ENCODE results near the gene ST14.
A peak's percentile ranks its signal among the peaks of the same experiment; 100 is the strongest.

ST14 gene

GRCh38 chr11:130137999-130138398 lies 21.6 kb upstream of the ST14 start:
- no peak for DNase-seq

DNA sequence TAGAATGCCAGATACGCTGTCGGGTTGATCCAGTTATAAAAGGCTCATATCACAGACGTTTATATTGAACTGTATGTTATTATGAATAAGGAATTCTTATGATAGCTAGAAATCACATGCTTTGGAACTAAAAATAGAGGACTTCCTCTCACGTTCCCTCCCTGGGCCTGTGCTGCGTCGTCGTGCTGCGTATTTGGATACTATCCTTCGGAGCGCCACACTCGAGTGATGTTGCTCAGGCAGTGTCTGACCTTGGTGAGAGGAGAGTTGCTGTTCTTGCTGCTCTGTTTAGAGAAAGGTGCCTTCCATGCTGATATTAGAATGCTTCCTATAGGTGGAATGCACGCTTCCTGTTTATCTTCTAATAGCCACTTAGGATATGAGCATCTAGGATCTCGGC lies 20.2 kb upstream of the ST14 start:
- DNase-seq = no peak

DNA sequence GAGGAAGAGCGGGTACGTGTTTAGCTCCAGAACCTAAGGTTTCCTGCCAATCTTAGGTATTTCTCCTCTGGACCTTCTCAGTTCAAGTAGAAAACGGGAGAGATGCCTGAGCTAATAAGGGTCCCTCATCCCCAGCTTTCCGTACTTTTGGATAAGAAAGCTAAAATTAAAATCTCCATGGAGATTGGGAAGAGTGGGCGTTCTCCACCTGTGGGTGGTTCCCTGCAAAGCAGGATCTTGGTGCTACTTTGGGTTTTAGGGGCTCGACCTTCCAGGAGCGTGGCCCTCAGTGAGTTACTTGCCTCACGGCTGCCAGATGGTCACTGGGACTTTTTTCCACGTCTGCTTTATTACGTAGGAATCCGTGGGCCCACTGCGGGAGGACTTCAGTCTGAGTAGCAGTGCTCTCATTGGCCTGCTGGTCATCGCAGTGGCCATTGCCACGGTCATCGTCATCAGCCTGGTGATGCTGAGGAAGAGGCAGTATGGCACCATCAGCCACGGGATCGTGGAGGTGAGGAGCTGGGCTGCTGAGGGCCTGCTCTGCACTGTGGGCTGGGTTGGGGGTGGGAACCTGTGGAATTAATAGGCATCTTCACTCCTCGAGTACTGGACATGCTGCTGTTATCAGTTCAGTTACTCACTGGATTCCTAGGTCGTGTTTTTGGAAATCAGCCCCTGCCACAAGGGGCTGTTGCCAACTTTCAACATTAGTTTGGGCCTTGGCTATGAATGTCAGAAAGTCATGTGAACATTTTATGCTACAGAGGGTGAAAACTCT lies 17.8 kb upstream of the ST14 start:
- no peak for DNase-seq

DNA sequence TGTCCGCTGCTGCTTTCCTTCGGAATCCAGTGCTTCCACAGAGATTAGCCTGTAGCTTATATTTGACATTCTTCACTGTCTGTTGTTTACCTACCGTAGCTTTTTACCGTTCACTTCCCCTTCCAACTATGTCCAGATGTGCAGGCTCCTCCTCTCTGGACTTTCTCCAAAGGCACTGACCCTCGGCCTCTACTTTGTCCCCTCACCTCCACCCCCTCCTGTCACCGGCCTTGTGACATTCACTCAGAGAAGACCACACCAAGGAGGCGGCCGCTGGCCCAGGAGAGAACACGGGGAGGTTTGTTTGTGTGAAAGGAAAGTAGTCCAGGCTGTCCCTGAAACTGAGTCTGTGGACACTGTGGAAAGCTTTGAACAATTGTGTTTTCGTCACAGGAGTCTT lies 15.4 kb upstream of the ST14 start:
- no peak for DNase-seq

GRCh38 chr11:130144861-130145281 lies 14.7 kb upstream of the ST14 start:
- no peak for DNase-seq

DNA sequence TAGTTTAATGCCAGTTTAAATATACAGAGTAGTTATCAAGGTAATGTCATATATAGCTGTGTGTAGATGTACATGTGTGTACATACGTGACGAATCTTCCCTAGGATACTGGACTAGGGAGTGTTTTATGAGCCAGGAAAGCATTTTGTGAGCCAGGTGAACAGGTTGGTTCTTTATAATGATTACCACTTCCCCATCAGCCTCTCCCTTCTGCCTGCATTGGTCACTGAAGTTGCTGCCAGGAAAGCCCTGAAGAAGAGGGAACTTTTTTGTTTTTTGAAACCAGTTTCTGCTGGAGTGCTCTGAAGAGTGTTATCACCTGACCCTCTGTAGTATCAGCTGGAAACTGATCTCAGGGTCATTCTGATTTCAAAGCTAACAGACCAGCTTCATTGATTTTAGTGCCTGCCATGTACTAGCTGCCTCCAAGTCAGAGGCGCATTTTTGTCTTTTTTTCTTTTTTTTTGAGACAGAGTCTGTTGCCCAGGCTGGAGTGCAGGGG lies 14.2 kb upstream of the ST14 start:
- no peak for DNase-seq

- DNase-seq = no peak
Measured at GRCh38 chr11:130145975-130146776, 13.4 kb upstream of the ST14 start.

DNA sequence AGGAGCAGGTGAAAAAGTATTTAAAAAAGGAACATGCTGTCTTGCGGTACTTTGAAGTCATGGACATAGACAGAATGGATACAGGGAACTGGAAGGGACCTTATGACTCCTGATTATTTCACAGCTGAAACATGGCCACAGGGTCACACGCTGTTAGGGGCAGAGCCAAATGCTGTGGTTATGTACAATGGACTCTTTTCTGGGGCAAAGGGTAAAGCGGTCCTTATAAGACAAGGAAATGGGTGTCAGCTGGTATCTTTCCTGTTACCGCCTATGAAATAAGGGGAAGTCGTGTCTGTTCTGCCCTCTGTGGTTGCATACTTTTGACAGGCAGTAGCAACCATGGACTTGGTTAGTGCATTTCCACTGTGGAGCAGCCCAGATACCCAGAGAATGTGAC lies 12.8 kb upstream of the ST14 start:
- DNase-seq = no peak

DNA sequence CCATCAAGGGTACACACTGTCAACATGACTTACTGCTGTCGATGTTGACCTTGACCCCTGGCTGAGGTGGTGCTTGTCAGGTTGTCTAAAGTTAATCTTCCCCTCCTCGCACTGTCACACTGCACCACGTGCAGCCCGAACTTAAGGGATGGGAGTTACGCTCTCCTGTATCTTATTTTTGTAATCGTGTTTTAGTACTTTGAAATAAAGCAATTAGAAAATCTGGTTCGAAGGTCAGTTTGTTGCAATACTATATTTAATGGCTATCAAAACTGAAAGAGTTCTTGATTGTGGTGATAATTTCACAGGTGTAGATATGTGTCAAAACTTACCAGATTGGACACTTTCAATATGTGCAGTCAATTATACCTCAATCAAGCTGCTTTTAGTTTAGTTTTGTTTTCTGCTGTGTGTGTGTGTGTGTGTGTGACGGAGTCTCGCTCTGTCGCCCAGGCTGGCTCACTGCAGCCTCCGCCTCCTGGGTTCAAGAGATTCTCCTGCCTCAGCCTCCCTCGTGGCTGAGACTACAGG lies 10.7 kb upstream of the ST14 start:
- DNase-seq = no peak

DNA sequence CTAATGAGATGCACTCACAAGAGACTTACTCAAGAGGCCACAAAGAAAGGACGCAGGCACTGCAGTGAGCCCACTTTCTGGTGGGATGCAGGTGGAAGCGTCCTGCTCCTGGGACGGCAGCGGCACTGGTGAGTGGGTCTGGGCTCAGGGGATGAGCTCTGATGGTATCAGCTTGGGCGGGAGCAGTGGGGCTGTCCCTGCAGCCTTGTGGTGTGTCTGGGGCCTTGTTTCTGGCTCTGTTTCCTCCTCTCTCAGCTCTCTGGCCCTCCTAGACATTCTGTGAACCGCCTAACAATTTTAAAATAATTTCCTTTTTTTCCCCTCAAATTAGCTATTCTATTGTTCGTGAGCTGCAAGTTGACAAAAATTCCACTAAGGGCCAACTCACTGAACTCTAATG lies 8.8 kb upstream of the ST14 start:
- DNase-seq = no peak

DNA sequence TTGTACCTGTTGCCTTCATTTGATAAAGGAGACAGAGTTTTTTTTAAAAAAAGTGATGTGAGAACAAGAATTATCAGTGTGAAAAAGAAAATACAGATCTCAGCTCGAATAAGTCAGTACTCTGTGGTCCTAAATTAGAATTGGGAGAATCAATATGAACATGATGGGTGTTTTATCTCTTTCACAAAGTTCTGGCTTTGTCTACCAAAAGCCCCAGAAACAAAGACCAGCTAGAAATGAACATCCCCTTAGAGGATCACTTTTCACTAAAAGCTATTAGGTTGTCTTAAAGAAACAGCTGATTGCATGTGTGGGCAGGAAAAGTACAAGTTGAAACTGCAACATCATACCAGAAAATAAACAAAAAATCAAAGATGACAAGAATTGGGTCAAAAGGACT lies 8.4 kb upstream of the ST14 start:
- DNase-seq = no peak

DNA sequence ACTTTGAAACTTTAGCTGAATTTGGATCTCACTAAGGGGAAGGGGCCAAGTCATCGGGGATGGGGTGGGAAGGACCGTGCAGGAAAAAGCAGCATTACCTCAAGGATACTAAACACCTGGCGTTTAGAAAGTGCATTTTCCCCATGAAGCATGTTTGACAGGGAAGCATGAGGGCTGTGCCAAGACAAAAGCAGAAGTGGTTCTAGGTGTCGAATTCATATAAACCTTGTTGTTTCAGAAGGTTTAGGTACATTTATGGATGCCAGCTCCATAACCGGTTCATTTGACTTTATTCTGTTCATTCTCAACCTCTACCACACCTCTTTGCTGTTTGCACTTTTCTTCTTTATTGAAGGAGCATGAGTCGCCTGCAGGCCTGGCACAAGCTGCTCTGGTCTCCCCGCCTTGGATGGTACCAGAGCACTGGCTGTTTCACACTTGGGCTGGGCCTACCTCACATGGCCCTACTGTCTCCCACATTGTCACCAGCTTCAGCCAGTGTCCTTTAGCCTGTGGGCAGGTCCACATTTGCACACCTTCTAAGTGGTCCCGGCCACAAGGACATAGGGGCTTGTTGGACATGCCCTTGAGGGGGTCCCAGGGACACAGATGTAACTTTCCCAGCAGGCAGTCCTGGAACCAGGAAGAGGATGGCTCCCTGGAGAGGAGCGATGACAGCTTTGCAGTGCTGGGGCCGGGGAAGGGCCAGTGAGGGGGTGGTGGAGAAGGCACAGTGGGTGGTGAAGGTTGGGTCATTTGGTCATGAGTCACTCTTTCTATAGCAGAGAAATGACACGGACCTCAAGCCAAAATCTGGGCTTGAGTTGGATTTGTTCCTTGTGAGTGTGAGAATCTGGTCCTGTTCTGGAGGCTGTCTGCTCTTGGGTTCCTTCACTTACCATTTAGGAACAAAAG lies 3.2 kb upstream of the ST14 start:
- no peak for DNase-seq

DNA sequence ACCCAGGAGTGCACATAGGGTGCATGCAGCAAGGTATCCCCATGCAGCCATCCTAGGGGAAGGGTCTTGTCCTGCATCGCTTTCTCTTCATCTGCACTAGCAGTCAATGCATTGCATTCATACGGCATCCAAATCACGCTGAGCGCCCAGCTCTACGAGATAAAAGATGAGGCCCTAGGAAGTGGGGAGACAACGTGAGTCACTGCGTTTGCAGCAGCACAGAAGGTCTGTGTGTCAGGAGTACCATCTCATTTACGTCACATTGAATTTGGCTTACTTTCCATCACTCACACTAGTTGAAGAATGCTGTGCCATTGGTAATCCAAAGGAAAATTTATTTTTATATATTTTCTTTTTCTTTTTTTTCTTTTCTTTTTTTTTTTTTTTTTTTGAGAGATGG lies 2.5 kb upstream of the ST14 start:
- DNase-seq = no peak

GRCh38 chr11:130157840-130158239 lies 1.7 kb upstream of the ST14 start:
- no peak for DNase-seq

GRCh38 chr11:130159139-130159538 lies 443 bp upstream of the ST14 start:
- no peak for DNase-seq

GRCh38 chr11:130160498-130161155 lies 1.0 kb downstream of the ST14 start:
- DNase-seq = no peak

DNA sequence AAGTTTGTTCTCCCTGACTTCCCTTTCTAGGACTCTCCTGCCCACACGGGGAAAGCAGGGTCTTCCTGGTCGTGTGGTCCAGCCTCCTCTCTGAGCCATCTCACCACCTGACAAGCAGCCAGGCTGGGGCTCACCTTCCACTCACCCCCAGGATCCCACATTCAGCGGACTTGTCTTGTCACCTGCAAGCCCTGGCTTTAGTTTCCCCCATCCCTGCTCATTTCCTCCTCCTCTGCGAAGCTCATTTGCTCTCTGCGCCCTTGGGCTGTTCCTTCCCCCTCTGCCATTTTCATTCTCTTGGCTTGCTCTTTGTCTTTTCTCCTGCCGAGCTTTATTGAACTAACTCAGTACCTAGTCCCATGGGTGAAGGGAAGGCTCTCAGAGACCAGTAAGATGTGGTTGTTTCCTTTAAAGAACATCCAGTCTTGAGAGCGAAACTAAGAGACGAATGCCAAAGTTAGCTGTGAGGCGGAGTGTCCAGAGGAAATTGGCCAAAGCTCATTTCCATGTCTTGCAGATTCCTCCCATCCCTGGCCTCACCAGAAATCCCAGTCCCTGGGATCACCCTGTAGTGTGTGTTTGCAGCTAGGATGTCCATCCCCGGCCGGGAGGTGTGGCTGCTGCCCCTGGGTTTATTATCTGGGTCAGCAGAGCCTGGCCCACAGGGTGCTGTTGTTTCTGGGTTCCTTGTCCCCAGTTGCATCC lies 2.0 kb downstream of the ST14 start:
- DNase-seq = no peak

GRCh38 chr11:130162733-130163132 lies 3.2 kb downstream of the ST14 start:
- DNase-seq = peak; percentile 25

DNA sequence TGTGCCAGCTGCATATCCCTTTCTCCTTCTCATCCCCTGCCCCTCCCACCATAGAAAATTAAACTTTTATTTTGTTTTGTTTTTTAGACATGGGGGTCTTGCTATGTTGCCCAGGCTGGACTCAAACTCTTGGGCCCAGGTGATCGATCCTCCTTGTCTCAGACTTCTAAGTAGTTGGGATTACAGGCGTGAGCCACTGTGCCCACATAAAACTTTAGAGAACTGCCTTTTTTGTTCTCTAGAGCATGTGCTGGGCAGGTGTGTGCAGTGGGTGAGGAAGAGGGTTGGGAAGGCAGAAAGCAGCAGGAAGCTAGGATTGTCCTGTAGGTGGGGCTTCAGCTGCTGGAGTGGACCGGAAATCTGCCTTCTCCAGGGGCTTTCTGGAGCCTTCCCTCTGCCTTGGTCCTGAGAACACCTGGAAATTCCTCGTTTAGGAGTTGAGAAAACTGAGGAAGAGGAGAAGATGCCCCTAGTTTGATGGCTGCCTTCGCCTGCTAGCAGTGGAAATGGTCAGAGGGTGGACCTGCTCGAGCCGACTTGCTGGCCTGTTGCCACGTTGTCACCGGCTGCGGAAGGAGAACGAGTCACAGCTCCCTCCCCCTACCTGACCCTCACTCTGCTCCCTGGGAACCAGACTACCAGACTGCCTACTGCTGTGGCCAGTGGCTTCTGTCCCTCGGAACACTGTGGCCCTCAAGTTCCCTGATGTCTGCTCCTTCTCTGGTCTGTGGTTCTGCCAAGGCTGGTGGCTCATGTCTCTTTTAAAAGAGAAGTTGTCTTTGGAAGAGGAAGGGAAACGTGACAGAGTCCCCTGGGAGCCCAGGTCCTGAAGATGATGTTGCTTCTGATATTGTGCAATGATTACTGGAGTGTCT lies 4.0 kb downstream of the ST14 start:
- DNase-seq = no peak

DNA sequence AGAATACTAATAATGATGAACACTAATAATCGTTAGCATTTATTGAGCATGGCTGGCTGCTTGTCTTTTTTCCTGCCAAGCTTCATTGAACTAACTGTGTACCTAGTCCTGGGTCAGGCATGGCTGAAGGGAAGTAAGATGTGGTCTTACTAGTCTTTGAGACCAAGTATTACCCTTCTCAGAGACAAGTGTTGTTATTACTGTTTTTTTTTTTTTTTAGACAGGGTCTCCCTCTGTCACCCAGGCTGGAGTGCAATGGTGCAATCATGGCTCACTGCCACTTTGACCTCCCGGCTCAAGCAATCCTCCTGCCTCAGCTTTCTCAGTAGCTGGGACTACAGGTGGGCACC lies 4.6 kb downstream of the ST14 start:
- DNase-seq = no peak

All from activated CD4-positive, alpha-beta T cell treated with anti-CD3 and anti-CD28 coated beads, Interleukin-2, amount 50 U/mL, for 16 hours (primary cell).